ENCODE data around the gene GLB1L3.

Gene GLB1L3

DNA sequence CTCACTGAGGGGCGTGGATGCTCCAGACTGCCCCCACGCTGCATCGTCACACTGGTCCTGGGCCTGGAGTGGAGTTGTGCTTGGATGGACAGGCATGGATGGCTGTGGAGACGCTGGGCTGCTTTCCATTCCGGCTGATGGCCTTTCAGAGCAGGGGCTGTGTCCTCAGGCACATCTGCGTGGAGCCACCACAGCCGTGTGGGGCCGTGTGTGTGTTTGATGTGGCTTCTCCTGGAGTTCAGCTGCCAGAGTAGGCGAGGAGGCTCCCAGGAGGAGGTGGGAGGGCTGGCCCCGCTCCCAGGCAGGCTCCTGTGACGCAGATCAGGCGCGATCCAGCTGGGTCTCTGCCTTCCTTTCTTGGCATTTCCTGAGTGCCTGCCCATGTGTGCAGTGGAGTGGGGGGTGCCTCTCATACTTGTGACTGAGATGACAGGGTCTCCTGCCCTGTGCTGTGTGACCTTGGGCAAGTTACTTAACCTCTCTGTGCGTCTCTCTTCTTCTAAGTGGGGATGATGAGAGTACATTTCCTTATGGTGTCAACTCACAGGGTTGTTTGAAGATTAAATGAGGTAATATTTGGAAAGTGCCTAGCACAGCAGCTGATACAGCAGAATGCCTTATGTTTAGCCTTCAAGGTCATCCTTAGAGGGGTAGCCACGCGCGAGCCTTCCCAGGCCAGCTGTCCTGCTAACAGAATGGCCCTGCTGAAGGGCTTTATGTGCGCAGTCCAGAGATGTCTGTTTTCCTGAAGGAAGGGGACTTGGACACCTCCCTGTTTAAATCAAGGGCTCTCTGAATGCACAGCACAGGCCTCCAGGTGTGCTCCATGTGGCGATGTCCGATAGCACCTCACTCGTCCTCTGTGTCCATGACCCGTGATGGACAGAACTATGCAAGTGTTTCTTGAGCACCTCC lies 89.1 kb downstream of the GLB1L3 start:
- DNase-seq: no peak

DNA sequence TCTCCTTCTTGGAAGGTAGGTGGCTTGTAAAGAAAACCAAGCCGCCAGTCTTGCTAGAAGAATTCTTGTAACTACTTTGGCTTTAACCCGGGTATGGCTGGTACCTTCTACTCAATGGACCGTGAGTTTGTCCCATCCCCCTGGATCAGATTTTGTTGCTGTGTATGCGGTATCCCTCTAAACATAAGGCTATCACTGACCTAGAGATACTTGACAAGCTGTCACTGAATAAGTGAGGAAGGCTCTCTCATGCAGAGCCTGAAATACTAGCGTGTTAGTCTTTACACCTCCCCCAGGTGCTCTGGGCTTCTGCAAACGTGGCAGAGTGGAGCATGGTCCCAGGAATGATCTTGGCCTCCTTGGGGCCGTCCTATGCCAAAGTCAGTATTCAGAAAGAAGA lies 90.1 kb downstream of the GLB1L3 start:
- DNase-seq: no peak

DNA sequence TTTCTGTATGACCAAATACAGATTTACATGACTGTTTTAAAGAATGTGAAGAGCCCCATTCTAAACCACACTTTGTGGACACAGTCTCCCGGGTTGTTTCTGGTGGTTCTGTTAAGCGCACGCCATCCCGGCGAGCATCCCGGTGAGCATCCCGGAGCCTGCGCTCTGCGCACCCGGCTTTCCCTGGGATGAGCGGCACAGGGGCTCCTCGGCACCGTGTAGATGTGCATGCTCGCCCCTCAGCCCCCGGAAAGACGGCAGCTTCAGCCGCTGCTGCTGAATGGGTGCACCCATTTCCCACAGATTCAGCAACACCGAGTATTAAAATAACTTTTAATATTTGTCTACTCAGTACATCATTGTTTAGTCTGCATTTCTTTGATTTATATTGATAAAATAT lies 91.6 kb downstream of the GLB1L3 start:
- DNase-seq: no peak

Data from CD4-positive, alpha-beta T cell treated with Interleukin-6 for 4 hours (primary cell).